RWPE1 (cell line): ENCODE data around the gene TOX2.

ENCODE experiments used
- CTCF ChIA-PET: fragments of 350-600 bp; sonication (Branson Sonifier 250); formaldehyde crosslinking; extraction: SDS; loops from one replicate; lab custom pipeline; 2021; lab: Yijun Ruan, JAX
- POLR2A ChIA-PET: fragments of 400-600 bp; formaldehyde crosslinking; extraction: SDS; loops from one replicate; lab custom pipeline; 2020; ENCODE audit warnings: antibody characterized with exemption; ENCODE audit not compliant: low non-redundant PET; lab: Yijun Ruan, JAX
- DNase-seq: peaks from one replicate; pipeline ENCODE4 v3.0.0; 2012; ENCODE audit warnings: low spot score
- H3K27ac ChIP-seq: fragments of 450-650 bp; 2 replicates; pipeline ENCODE4 v1.5.1; 2017
- CTCF ChIP-seq: fragments of 450-650 bp; conservative IDR thresholded peaks from 2 replicates; pipeline ENCODE4 v1.5.1; 2017; ENCODE audit warnings: low read depth, mild to moderate bottlenecking

Gene TOX2

GRCh38 chr20:43940518-43941225, 26.0 kb downstream of the TOX2 start:
- POLR2A ChIA-PET, result no interaction called here
- TF ChIP-seq CTCF, result no peak
- peak overlapping the region; percentile 80 for H3K27ac ChIP-seq
- no peak for DNase-seq
- CTCF ChIA-PET, result interaction anchor here (0.6 to 3.6 kb wide), 6 partner anchors 12 to 249 kb away, joined by 3 to 8 read pairs (median 4); no protein-coding TSS in a partner anchor

GRCh38 chr20:43941476-43942200, 27.0 kb downstream of the TOX2 start:
- ChIA-PET CTCF (interaction anchor here (0.6 to 1.0 kb wide), 4 partner anchors 13 to 138 kb away, joined by 3 to 6 read pairs (median 3); no protein-coding TSS in a partner anchor), POLR2A (no interaction called here)
- peak; percentile 70 for DNase-seq
- peak overlapping the region; percentile 78 for H3K27ac ChIP-seq
- TF ChIP-seq CTCF, result no peak

GRCh38 chr20:43942201-43942590, 27.5 kb downstream of the TOX2 start:
- peak overlapping the region; percentile 78 for H3K27ac ChIP-seq
- CTCF ChIA-PET, result interaction anchor here (0.6 to 1.1 kb wide), 4 partner anchors 13 to 138 kb away, joined by 3 to 6 read pairs (median 3); no protein-coding TSS in a partner anchor
- TF ChIP-seq CTCF, result no peak
- DNase-seq, result no peak
- POLR2A ChIA-PET, result no interaction called here

GRCh38 chr20:43942667-43943285, 28.1 kb downstream of the TOX2 start:
- peak; percentile 77 for DNase-seq
- POLR2A ChIA-PET, result interaction anchor here (0.5 kb wide), 1 partner anchor 9 kb away, joined by 3 read pairs; no protein-coding TSS in a partner anchor
- H3K27ac ChIP-seq, result peak overlapping the region; percentile 78
- CTCF ChIA-PET, result interaction anchor here (0.7 to 1.1 kb wide), 3 partner anchors 12 to 137 kb away, joined by 3 read pairs; no protein-coding TSS in a partner anchor
- no peak for TF ChIP-seq CTCF

GRCh38 chr20:43943725-43944124, 29.1 kb downstream of the TOX2 start:
- TF ChIP-seq CTCF, result no peak
- POLR2A ChIA-PET, result no interaction called here
- CTCF ChIA-PET, result no interaction called here
- no peak overlapping the region for H3K27ac ChIP-seq
- no peak for DNase-seq

GRCh38 chr20:43944653-43945235, 30.1 kb downstream of the TOX2 start:
- TF ChIP-seq CTCF, result no peak
- no peak overlapping the region for H3K27ac ChIP-seq
- POLR2A ChIA-PET, result interaction anchor here (0.6 kb wide), 1 partner anchor 73 kb away, joined by 3 read pairs; no protein-coding TSS in a partner anchor
- CTCF ChIA-PET, result no interaction called here
- DNase-seq, result no peak
